Limb (tissue), 2 donors: Measurements from ENCODE around the gene EXOC4.

Experiments
- DNase-seq, 2 donors: peaks; one replicate each; pipeline ENCODE4 v3.0.0-alpha.2; 2016; ENCODE audit errors: extremely low spot score in 2 of 2

The EXOC4 gene

GRCh38 chr7:134018306-134018705, 765.4 kb downstream of the EXOC4 start:
- no peak for DNase-seq

- no peak for DNase-seq
These were observed 766.4 kb downstream of the EXOC4 start for GRCh38 chr7:134019251-134019650.

- DNase-seq, result no peak
These were observed 769.0 kb downstream of the EXOC4 start for GRCh38 chr7:134021836-134022235.

GRCh38 chr7:134022286-134022911, 769.5 kb downstream of the EXOC4 start:
- no peak for DNase-seq

GRCh38 chr7:134024739-134025138, 771.9 kb downstream of the EXOC4 start:
- no peak for DNase-seq

GRCh38 chr7:134028853-134029252, 776.0 kb downstream of the EXOC4 start:
- DNase-seq, result no peak

GRCh38 chr7:134029743-134030142, 776.9 kb downstream of the EXOC4 start:
- no peak for DNase-seq

- DNase-seq, result no peak
These were observed 777.6 kb downstream of the EXOC4 start for GRCh38 chr7:134030460-134030865.

- DNase-seq, result peak; percentile 30 to 41
These were observed 779.1 kb downstream of the EXOC4 start for GRCh38 chr7:134031835-134032617.

GRCh38 chr7:134034652-134035051, 781.8 kb downstream of the EXOC4 start:
- DNase-seq, result no peak

GRCh38 chr7:134037991-134038390, 785.1 kb downstream of the EXOC4 start:
- DNase-seq, result no peak

- DNase-seq, result no peak
These were observed 788.1 kb downstream of the EXOC4 start for GRCh38 chr7:134040988-134041387.

- no peak for DNase-seq
These were observed 788.6 kb downstream of the EXOC4 start for GRCh38 chr7:134041477-134041876.

GRCh38 chr7:134042307-134042706, 789.4 kb downstream of the EXOC4 start:
- DNase-seq, result no peak

- DNase-seq, result no peak
These were observed 791.8 kb downstream of the EXOC4 start for GRCh38 chr7:134044682-134045081.

GRCh38 chr7:134045716-134046115, 792.8 kb downstream of the EXOC4 start:
- no peak for DNase-seq

- no peak for DNase-seq
These were observed 793.8 kb downstream of the EXOC4 start for GRCh38 chr7:134046594-134047128.

GRCh38 chr7:134047675-134048074, 794.8 kb downstream of the EXOC4 start:
- DNase-seq, result no peak

- DNase-seq, result no peak
These were observed 795.3 kb downstream of the EXOC4 start for GRCh38 chr7:134048166-134048565.

GRCh38 chr7:134051020-134051419, 798.1 kb downstream of the EXOC4 start:
- DNase-seq, result no peak

GRCh38 chr7:134056816-134057215, 803.9 kb downstream of the EXOC4 start:
- no peak for DNase-seq

- DNase-seq, result no peak
These were observed 805.6 kb downstream of the EXOC4 start for GRCh38 chr7:134058521-134058920.

- DNase-seq, result no peak
These were observed 806.1 kb downstream of the EXOC4 start for GRCh38 chr7:134058980-134059379.
